ENCODE results near the gene SRBD1. TPM values are rescaled to one million over a fixed set of nuclear protein-coding genes. Genes with fewer than 3 reads are reported as not detected.

The SRBD1 gene
- total and polyA plus RNA-seq, 4 donors, result 11.2 to 43.9 (median 19.1) TPM

DNA sequence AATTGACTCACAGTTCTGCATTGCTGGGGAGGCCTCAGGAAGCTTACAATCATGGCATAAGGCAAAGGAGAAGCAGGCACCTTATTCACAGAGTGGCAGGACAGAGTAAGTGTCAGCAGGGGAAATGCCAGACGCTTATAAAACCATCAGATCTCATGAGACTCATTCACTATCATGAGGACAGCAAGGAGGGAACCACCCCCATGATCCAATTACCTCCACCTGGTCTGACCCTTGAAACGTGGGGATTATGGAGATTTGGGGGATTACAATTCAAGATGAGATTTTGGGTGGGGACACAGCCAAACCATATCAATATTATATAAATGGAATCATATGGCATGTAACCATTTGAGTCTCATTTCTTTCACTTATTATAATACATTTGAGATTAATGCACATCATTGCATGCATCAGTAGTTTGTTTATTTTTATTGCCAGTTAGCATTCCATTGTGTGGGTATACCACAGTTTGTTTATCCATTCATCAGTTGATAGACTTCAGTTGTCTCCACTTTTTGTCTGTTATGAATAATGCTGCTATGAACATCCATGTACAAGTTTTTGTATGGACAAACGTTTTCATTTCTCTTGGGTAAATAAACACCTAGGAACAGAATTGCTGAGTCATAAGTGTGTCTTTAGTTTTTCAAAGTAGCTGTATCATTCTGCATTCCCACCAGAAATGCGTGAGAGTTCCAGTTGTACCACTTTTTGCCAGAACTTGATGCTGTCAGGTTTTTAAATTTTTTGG lies 5.8 kb upstream of the SRBD1 start:
- WGBS (ENCODE audit: insufficient coverage), result no CpG with 5 or more reads among the region's 4 CpGs
- no peak overlapping the region for H3K27ac ChIP-seq (ENCODE audit: low read depth, low read length)
- DNase-seq (ENCODE audit: low read depth in 4 of 6, low spot score in 6 of 6), result no peak
- no peaks in the 10 kb centered on the region for H3K9me3 ChIP-seq (ENCODE audit: control insufficient read depth, insufficient read depth, low read length)
- no peaks in the 10 kb centered on the region for H3K36me3 ChIP-seq (ENCODE audit: control insufficient read depth, insufficient read depth, low read length)
- H3K4me1 ChIP-seq (ENCODE audit: control insufficient read depth, insufficient read depth, low read length), result no peaks in the 10 kb centered on the region
- no peaks in the 10 kb centered on the region for H3K27me3 ChIP-seq (ENCODE audit: control insufficient read depth, insufficient read depth, low read length)
- no peak overlapping the region for H3K4me3 ChIP-seq (ENCODE audit: low read depth, low read length)

DNA sequence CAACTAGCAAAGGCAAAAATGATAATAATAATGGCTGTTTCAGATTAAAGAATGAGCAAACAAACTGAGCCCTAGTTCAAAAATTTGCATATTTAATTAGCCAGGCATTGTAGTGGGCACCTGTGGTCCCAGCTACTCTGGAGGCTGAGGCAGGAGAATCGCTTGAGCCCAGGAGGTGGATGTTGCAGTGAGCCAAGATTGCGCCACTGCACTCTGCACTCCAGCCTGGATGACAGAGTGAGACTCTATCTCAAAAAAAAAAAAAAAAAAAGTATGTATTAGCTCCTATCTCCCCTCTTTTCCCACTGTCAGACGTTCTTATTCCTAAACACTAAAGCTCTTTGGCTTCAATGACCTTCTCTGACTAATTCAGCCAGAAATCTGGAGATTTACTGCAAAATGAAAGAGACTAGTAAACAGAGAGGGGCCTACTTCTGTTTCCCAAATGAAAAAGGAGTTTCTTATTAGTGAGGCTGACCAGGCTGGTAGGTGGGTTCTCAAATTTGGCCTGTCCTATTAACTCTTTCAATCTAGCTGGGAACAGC lies 3.9 kb upstream of the SRBD1 start:
- Histone ChIP-seq H3K9me3 (ENCODE audit: control insufficient read depth, insufficient read depth, low read length) (no peaks in the 10 kb centered on the region), H3K27me3 (ENCODE audit: control insufficient read depth, insufficient read depth, low read length) (no peaks in the 10 kb centered on the region), H3K4me1 (ENCODE audit: control insufficient read depth, insufficient read depth, low read length) (no peaks in the 10 kb centered on the region), H3K4me3 (ENCODE audit: low read depth, low read length) (no peak overlapping the region), H3K36me3 (ENCODE audit: control insufficient read depth, insufficient read depth, low read length) (no peaks in the 10 kb centered on the region), H3K27ac (ENCODE audit: low read depth, low read length) (no peak overlapping the region)
- no CpG with 5 or more reads among the region's 3 CpGs for WGBS (ENCODE audit: insufficient coverage)
- DNase-seq (ENCODE audit: low read depth in 4 of 6, low spot score in 6 of 6), result no peak

- Histone ChIP-seq H3K27me3 (ENCODE audit: control insufficient read depth, insufficient read depth, low read length) (no peaks in the 10 kb centered on the region), H3K4me1 (ENCODE audit: control insufficient read depth, insufficient read depth, low read length) (no peaks in the 10 kb centered on the region), H3K4me3 (ENCODE audit: low read depth, low read length) (no peak overlapping the region), H3K36me3 (ENCODE audit: control insufficient read depth, insufficient read depth, low read length) (no peaks in the 10 kb centered on the region), H3K27ac (ENCODE audit: low read depth, low read length) (no peak overlapping the region), H3K9me3 (ENCODE audit: control insufficient read depth, insufficient read depth, low read length) (no peaks in the 10 kb centered on the region)
- peak in 1 of 6 donors; percentile 13 for DNase-seq (ENCODE audit: low read depth in 4 of 6, low spot score in 6 of 6)
- 86% methylated on average over 1 of the region's 1 CpG for WGBS (ENCODE audit: insufficient coverage)
Observed at GRCh38 chr2:45614330-45614729, 3.3 kb upstream of the SRBD1 start.

DNA sequence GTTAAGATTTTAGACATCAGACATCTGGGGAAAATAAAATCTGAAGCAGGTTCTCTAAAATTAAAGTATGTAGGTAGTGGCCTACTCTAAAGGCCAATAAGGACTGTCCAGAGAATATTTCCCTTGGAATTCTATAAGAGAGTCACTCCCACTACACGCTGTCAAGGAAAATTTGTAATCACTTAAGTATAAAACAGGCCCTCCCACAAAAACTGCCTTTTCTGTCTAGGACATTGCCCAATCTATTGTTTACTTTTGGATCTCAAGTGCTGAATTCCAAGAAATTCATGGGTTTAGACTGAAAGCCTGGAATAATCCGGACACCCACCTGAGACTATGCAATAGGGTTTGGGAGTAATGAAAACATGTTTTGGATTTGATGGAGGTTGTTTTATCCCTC lies 1.7 kb upstream of the SRBD1 start:
- H3K27ac ChIP-seq (ENCODE audit: low read depth, low read length), result no peak overlapping the region
- no peaks in the 10 kb centered on the region for H3K4me1 ChIP-seq (ENCODE audit: control insufficient read depth, insufficient read depth, low read length)
- H3K36me3 ChIP-seq (ENCODE audit: control insufficient read depth, insufficient read depth, low read length), result no peaks in the 10 kb centered on the region
- DNase-seq (ENCODE audit: low read depth in 4 of 6, low spot score in 6 of 6), result no peak
- no peak overlapping the region for H3K4me3 ChIP-seq (ENCODE audit: low read depth, low read length)
- WGBS (ENCODE audit: insufficient coverage), result no CpG with 5 or more reads among the region's 2 CpGs
- H3K9me3 ChIP-seq (ENCODE audit: control insufficient read depth, insufficient read depth, low read length), result no peaks in the 10 kb centered on the region
- H3K27me3 ChIP-seq (ENCODE audit: control insufficient read depth, insufficient read depth, low read length), result no peaks in the 10 kb centered on the region

GRCh38 chr2:45612285-45612684 lies 1.2 kb upstream of the SRBD1 start:
- Histone ChIP-seq H3K4me1 (ENCODE audit: control insufficient read depth, insufficient read depth, low read length) (no peaks in the 10 kb centered on the region), H3K36me3 (ENCODE audit: control insufficient read depth, insufficient read depth, low read length) (no peaks in the 10 kb centered on the region), H3K4me3 (ENCODE audit: low read depth, low read length) (no peak overlapping the region), H3K27ac (ENCODE audit: low read depth, low read length) (no peak overlapping the region), H3K27me3 (ENCODE audit: control insufficient read depth, insufficient read depth, low read length) (no peaks in the 10 kb centered on the region), H3K9me3 (ENCODE audit: control insufficient read depth, insufficient read depth, low read length) (no peaks in the 10 kb centered on the region)
- no peak for DNase-seq (ENCODE audit: low read depth in 4 of 6, low spot score in 6 of 6)
- no CpG with 5 or more reads among the region's 2 CpGs for WGBS (ENCODE audit: insufficient coverage)

- DNase-seq (ENCODE audit: low read depth in 4 of 6, low spot score in 6 of 6), result peak; percentile 56 to 95 (median 74)
- no peaks in the 10 kb centered on the region for H3K9me3 ChIP-seq (ENCODE audit: control insufficient read depth, insufficient read depth, low read length)
- no peaks in the 10 kb centered on the region for H3K27me3 ChIP-seq (ENCODE audit: control insufficient read depth, insufficient read depth, low read length)
- 0% methylated on average over 15 of the region's 23 CpGs for WGBS (ENCODE audit: insufficient coverage)
- no peaks in the 10 kb centered on the region for H3K4me1 ChIP-seq (ENCODE audit: control insufficient read depth, insufficient read depth, low read length)
- peak overlapping the region; percentile 74 for H3K27ac ChIP-seq (ENCODE audit: low read depth, low read length)
- H3K4me3 ChIP-seq (ENCODE audit: low read depth, low read length), result peak overlapping the region; percentile 61
- no peaks in the 10 kb centered on the region for H3K36me3 ChIP-seq (ENCODE audit: control insufficient read depth, insufficient read depth, low read length)
Observed at GRCh38 chr2:45610281-45611019, 617 bp downstream of the SRBD1 start.

- Histone ChIP-seq H3K4me1 (ENCODE audit: control insufficient read depth, insufficient read depth, low read length) (no peaks in the 10 kb centered on the region), H3K27ac (ENCODE audit: low read depth, low read length) (no peak overlapping the region), H3K4me3 (ENCODE audit: low read depth, low read length) (no peak overlapping the region), H3K36me3 (ENCODE audit: control insufficient read depth, insufficient read depth, low read length) (peaks cover 3% of the 10 kb centered on the region), H3K9me3 (ENCODE audit: control insufficient read depth, insufficient read depth, low read length) (no peaks in the 10 kb centered on the region), H3K27me3 (ENCODE audit: control insufficient read depth, insufficient read depth, low read length) (no peaks in the 10 kb centered on the region)
- WGBS (ENCODE audit: insufficient coverage), result no CpG with 5 or more reads among the region's 1 CpG
- DNase-seq (ENCODE audit: low read depth in 4 of 6, low spot score in 6 of 6), result peak in 1 of 6 donors; percentile 15
Observed at GRCh38 chr2:45607701-45608100, 3.4 kb downstream of the SRBD1 start.

- Histone ChIP-seq H3K27ac (ENCODE audit: low read depth, low read length) (no peak overlapping the region), H3K4me1 (ENCODE audit: control insufficient read depth, insufficient read depth, low read length) (no peaks in the 10 kb centered on the region), H3K27me3 (ENCODE audit: control insufficient read depth, insufficient read depth, low read length) (no peaks in the 10 kb centered on the region), H3K9me3 (ENCODE audit: control insufficient read depth, insufficient read depth, low read length) (no peaks in the 10 kb centered on the region), H3K4me3 (ENCODE audit: low read depth, low read length) (no peak overlapping the region), H3K36me3 (ENCODE audit: control insufficient read depth, insufficient read depth, low read length) (peaks cover 3% of the 10 kb centered on the region)
- DNase-seq (ENCODE audit: low read depth in 4 of 6, low spot score in 6 of 6), result no peak
- no CpG with 5 or more reads among the region's 1 CpG for WGBS (ENCODE audit: insufficient coverage)
Observed at GRCh38 chr2:45606796-45607195, 4.3 kb downstream of the SRBD1 start.

GRCh38 chr2:45605116-45605515 lies 6.0 kb downstream of the SRBD1 start:
- no peak overlapping the region for H3K27ac ChIP-seq (ENCODE audit: low read depth, low read length)
- no peak overlapping the region for H3K4me3 ChIP-seq (ENCODE audit: low read depth, low read length)
- H3K27me3 ChIP-seq (ENCODE audit: control insufficient read depth, insufficient read depth, low read length), result no peaks in the 10 kb centered on the region
- H3K36me3 ChIP-seq (ENCODE audit: control insufficient read depth, insufficient read depth, low read length), result peaks cover 3% of the 10 kb centered on the region
- no peaks in the 10 kb centered on the region for H3K9me3 ChIP-seq (ENCODE audit: control insufficient read depth, insufficient read depth, low read length)
- H3K4me1 ChIP-seq (ENCODE audit: control insufficient read depth, insufficient read depth, low read length), result no peaks in the 10 kb centered on the region
- no peak for DNase-seq (ENCODE audit: low read depth in 4 of 6, low spot score in 6 of 6)
- WGBS (ENCODE audit: insufficient coverage), result 100% methylated on average over 1 of the region's 2 CpGs
